Measurements from ENCODE around the gene B4GALT1.
"Not testable (repeated sequence)": the region's sequence is repeated elsewhere in the genome, so short reads cannot be mapped to it uniquely, and the experiment has no call there.

Gene B4GALT1

DNA sequence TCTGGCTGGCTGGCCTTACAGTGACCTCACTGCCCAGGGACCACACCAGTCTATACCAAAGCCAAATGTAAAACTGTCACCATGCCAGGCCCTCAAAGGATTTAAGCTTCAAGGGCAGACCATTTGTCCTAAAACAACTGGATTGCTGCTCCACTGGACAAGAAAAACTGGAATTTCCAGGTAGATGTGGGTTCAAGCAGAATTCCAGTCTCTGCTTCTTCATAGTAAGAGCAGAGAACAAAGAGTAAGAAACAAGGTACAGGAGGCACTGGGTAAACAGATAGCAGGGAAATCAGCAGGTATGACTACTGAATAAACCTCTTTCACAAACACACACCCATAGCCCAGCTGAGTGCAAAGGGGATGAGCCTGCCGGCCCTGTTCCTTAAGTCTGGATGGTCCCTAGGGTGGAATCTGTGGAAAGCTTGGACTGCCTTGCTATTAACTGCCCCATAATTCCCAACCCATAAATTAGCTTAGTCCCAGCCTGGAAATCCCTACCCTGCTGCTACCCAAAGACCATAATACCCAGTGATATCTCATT lies 5.5 kb downstream of the B4GALT1 start:
- DNase-seq = no peak

DNA sequence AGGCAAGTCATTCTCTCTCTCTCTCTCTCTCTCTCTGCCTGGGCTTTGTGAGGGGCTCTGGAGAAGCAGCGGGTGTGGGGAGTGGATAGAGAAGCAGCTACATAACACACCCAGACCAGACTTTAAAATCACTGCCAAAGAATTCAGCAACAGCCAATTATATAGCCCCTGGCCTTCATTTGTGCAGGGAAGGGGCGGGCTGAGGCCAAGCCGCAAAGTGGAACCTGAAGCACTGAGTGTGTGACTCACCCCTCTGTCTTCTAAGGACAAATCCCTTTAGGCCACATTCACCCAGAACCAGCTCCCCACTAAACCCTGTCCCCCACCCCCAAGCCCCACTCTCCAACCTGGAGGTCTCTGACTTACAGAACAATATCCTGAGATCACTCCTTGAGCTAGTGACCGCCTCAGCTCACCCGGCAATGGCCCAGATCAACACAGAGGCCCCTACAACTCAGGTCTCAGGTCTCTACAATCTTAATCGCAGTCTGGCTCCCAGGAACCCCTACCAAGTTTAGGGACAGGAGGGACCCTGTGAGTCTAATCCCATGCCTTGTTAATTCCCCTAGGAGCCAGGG lies 6.0 kb downstream of the B4GALT1 start:
- no peak for DNase-seq

DNA sequence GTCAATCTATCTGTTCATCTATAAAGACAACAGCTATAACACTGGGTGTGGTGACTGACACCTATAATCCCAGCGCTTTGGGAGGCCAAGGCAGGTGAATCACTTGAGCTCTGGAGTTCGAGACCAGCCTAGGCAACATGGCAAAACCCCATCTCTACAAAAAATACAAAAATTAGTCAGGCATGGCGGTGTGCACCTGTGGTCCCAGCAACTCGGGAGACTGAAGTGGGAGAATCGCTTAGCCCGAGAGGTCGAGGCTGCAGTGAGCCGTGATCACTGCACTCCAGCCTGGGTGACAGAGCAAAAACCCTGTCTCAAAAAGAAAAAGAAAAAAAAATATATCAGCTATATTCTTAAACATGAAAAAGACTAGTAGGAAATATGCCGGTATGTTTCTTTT lies 6.7 kb downstream of the B4GALT1 start:
- not testable (repeated sequence) for DNase-seq

DNA sequence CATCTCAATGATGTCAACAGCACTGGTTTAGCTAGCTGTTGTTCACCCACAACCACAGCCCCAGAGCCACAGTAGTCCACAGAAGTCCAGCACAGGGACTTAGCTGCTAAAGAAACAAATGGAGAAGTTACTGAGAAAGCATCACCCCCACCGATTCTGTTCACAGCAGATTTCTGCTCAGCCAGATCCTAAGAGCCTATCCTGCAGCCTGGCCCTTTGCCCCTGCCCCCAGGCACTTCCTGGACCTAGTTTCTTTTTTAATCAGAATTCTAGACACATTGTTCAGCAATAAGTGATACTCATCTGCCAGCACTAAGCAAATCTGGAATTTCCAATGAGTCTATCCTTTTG lies 7.4 kb downstream of the B4GALT1 start:
- no peak for DNase-seq

DNA sequence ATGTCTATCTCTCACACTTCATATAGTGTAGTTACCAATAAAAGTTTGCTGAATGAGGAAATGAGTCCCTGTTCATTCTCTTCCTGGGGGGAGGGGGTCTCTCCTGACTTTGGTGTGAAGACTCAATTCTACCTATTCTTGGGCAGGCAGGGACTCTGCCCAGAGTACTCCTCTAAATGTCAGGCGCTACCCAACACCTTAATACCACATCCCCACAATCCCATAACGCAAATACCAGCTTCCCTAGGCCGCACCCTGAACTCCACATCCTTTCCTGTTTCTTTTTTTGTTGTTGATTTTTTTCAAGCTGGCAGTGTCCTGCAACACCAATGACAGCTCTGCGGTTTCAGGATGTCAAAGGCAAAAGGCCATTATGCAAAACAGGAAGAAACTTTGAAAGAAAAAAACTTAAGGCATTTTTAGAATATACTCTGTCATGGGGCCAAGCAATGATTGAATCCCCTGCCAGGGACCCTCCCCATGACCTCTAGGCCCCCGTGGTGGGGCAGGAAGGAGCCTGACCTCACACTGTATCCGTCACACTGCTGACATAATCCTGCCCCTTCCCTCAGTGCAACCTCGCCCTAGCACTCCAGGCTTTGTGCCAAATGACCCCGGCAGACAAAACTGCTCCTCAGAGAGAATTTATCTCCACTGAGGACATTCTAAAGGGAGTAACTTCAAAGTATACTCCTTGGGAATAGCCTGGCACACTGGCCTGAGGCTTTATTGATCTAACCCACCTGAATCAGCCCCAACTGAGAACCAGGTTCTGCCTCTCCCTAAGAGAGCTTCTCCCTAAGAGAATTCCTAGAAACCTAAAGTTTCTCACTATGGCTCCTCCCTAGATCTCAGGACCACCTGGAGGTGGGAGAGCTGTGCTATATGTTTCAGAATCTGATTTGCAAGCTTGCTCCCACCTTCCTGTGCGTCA lies 8.0 kb downstream of the B4GALT1 start:
- DNase-seq = no peak

DNA sequence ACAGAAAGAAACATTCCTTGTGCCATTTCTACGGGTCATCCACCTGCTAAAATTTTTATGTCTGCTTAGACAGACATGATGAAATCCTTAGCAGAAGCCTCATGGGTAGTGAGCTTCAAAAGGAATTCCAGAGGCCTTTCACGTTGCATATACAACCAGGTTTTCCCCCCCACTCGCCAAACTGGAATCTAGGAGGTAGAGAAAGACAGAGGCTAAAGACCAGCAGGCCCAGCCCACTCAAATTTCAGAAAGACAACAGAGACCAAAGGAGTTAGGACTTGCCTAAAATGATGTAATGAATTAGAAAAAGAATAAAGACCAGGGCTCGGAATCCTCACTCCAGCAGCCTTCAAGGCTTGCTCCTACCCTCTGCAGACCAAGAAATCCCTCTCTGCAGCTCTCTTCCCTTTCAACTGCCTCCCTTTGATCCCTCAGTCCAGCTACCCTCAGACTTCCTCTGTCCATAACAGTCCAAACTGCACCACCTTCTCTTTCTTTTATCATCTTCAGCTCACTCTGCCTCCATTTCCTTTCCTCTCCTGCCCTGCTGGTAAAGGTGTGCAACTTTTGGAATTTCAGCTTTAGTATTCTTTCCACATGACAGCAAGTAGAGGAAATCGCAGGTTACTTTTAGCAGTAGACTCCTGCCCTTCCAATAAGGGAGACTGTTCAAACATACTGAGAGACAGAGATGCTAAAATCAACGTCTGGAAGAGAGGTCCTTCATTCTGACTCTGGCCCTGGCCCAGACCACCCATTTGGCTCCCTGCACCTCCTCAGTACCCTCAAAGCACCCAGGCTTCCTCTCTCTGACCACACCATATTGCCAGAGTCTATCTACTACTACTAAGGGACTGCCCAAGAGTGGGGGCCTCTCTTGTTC lies 8.9 kb downstream of the B4GALT1 start:
- no peak for DNase-seq

DNA sequence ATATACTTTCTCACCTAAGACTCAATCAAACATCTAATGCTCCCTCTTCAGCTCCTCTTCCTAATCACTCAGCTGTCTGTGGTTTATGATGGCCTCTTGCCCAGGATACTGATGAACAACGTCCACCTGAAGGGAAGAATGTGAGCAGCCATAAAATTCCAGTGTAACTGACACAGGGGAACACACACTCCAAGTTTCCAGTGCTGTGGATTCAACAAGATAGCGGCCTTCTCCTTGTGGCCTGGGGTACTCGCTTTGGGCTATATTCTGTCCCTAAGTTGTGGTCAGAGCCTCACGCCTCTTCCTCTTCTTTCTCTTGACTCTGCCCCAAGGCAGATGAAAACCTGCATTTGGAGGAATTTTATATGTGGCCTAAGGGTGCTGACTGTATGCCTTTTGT lies 11.7 kb downstream of the B4GALT1 start:
- DNase-seq = no peak

DNA sequence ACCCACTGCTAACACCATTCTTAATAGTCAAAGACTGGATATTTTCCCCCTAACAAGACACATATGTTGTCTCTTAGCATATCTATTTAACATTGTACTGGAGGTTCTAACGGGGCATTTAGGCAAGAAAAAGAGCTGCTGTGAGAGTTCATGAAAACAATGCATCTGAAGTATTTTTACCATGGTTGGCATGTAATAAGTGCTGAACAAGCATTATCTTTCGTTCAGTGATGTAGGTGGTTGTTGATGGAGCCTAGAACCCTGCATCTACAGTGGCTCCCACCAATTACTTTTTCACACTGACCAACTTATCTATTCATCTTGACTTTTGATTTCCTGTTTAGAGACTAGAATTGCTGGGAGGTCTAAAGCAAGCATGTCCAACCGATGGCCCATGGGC lies 12.8 kb downstream of the B4GALT1 start:
- DNase-seq = no peak

DNA sequence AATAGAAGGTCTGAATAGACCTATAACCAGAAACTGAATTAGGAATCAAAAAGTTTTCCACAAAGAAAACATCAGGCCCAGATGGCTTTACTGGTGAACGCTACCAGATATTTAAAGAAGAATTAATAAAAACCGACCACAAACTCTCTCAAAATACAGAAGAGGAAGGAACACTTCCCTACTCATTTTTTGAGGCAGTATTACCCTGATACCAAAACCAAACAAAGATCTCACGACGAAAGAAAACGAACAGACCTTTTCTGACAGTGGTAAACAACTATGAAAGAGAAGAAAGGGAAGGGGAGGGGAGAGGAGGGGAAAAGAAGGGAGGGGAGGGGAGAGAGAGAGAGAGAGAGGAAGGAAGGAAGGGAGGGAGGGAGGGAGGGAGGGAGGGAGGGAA lies 13.5 kb downstream of the B4GALT1 start:
- DNase-seq = no peak

DNA sequence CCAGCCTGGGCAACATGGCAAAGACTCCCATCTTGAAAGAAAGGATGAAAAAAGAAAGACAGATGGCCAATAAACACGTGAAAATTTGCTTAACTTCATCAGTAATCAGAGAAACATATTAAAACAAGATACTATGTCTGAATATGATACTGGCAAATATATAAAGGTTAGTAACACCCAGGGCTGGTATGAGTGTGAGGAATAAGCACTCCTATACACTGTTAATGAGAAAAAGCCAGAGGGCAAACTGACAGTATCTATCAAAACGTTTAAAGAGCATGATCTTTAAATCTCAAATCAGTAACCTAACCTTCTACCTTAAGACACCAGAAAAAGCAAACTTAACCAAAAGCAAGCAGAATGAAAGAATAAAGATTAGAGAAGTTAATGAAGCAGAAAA lies 14.1 kb downstream of the B4GALT1 start:
- DNase-seq = no peak

DNA sequence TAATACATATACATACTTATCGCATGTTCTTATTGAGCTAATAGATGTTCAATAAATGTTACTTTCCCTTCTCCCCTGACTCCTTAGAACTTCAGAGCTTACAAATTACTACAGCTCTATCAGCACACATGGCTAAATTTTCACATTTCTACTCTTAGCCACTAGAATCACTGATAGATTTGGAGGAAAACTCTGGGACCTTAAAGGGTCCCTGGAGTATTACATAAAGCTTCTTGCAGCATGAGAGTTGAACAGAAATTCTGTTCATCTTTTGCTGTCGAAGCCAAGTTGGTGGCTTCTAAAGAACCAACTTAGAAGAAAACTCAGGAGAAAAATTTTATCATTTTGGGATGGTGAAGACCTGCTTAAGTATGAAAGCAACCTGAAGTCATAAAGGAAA lies 15.5 kb downstream of the B4GALT1 start:
- no peak for DNase-seq

DNA sequence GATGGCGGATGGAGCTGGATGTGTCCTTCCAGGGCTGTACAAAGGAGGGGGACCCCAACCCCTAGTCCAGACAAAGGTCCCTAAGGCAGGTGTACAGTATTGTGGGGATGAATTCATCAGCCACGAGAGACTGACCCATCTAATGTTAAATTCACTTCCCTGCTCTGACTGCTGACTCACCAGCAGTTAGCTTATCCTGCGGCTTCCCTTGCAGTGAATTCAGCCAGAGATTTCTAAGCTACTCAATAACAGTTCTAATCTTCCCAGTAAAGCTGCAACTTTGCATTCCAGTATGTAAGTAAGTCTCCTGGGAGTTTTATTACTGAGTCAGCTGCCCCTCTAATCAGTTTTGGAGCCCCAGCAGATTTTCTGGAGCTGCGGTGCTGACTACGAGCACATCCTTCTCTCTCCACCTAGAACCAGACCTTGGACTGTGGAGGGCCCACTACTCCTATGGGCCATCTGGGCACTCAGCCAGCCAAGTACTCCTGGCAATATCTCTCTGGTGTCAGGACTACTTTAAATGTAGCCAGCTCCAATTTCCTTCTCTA lies 16.1 kb downstream of the B4GALT1 start:
- DNase-seq = no peak

DNA sequence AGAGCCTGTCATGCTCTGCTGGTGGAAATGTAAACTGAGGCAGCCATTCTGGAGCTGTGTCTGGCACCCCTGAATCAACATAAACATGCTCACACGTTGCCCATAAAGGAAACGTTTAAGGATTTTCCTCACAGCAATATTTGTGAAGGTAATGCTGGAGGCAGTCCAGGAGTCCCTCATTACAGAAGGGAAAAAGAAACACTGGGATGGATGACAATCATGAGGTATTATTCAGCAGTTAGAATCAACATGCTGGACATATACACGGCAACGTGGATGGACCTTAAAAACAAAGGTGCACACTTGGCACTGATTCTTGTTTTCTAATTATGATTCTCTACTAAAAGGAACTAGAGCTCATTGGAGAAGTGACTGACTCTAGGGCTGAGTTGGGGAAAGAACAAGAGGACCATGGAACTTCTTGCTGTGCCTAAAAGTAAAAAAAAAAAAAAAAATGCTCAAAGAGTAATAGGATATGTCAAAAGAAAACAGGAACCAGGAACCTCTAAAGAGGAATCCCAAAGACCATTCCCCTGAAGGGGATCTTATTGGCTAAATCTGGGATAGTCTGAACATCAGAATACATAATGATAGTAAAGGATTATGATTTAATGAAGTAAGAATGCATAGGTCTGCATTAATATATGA lies 18.6 kb downstream of the B4GALT1 start:
- DNase-seq = no peak

DNA sequence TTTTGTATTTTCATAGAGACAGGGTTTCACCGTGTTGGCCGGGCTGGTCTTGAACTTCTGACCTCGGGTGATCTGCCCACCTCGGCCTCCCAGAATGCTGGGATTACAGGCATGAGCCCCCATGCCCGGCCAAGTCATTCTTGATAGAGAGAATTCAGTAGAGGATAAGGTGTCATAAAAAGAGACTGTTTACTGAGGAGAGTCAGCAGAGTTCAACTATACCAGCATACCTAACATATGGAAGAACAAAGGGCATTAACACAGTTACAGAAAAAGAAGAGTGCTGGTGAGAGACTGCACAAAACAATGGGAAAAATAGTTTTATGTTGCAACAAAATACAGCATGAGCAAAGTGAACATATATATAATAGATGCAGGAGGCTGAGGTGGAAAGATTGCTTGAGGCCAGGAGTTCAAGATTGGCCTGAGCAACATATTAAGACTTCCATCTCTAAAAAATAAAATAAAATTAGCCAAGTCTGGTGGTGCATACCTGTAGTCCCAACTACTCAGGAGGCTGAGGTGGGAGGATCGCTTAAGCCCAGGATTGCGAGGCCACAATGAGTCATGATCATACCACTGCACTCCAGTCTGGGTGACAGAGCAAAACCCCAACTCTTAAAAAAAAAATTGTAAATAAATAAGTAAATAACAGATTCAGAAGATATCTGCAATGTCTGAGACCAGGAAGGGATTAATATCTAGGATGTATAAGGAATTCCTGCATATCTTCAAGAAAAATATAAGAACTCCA lies 19.5 kb downstream of the B4GALT1 start:
- DNase-seq = no peak

DNA sequence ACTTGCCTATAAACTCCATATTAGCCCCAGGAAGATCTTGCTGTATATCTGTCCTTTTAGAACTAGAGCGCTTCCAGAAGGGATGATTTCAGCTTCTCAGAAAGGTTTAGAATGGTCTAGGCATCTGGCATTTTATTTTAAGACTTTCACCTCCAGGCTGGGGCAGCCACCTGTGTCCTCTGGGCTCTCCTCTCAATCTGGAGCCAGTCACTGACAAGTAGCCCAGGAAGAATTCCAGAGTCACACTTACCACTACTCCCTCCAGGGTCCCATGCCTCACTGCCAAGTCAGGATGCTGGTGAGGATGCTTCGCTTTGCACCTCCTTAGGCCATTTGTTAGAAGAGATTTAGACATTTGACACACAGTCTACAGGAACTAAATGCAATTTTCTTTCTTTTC lies 20.8 kb downstream of the B4GALT1 start:
- no peak for DNase-seq

DNA sequence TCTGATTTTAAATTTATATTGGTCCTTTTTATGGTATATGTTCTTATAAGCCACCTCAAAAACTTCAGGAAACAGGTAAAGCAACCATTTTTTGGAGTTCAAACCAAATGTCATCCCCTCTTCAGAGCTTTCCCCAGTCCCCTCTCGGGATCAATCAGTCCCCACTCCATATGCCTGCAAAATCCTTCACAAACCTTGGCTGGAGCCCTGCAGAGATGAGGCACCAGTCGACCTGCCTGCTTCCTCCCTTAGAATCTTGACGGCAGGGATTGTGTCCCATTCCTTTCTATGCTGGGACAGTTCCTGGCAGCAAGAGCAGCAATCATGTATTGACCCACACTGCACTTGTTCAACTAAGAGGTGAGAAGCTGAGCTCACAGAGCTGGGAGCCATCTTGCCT lies 22.6 kb downstream of the B4GALT1 start:
- no peak for DNase-seq

DNA sequence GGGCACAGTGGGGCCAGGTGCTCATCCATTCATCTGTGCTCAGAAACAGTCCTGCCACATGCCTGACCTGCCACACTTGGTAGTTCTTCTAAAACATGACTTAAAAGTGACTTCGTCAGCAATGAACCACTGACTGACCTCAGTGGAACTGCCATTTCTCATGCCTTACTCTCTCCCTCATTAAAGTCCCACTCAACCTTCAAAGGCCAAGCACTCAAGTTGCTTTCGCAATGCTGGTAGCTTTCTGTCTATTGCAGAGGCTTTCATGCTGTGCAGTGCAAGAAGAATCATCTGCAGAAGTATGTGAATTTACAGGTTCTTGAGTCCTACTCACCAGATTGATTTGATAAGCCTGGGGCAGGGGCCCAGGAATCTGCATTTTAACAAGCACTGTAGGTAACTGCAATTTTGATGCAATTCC lies 23.9 kb downstream of the B4GALT1 start:
- no peak for DNase-seq

DNA sequence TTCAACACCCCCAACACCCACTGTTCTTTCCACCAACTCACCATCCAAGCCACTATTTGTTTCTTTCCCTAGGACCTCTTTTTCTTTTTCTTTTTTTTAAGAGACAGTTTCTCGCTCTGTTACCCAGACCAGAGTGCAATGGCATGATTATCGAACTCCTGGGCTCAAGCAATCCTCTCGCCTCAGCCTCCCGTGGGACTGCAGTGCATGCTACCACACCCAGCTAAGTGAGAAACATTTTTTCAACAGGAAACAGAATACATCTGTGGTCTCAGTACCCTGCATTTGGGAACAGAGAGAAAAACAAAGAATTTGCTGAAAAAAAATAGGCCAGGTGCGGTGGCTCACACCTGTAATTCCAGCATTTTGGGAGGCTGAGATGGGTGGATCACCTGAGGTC lies 24.6 kb downstream of the B4GALT1 start:
- no peak for DNase-seq

DNA sequence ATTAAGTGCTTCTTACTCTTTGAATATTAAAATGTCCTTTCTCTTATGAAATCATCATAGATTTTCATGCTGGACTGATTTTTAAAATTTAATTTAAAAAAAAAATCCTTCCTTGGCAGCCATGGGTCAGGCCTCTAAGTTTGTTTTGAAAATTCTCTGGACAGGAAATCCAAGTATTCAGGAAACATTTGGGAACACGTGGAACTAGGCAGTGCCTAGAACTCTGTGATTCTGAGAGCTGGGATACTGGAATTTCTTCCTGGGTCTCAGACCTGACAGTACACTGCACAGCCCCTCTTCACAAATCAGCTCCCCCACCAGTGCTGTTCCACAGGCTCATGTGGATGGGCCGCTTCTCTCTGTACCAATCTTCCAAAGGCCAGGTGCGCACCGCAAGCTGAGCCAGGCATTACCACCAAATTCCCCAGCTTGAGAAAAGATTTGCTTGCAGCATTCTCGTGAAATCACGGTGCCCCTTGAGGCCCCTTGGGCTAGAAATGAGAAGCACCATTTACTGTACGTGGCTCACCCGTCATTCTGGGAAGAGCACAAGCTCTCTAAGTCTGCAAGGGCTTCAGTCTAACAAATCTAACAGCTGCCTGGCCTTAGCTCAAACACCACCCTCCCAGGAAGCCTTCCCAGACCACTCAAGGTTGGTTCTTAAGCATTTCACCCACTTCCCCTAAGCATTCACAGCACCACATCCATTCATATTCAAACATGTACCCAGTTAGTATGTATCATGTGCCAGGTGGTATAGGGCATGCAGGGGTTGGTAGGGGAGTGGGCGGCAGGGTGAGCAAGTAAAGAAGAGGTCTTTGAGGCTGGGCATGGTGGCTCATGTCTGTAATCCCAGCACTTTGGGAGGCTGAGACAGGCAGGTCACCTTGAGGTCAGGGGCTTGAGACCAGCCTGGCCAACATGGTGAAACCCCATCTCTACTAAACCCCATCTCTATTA lies 26.5 kb downstream of the B4GALT1 start:
- DNase-seq = no peak

DNA sequence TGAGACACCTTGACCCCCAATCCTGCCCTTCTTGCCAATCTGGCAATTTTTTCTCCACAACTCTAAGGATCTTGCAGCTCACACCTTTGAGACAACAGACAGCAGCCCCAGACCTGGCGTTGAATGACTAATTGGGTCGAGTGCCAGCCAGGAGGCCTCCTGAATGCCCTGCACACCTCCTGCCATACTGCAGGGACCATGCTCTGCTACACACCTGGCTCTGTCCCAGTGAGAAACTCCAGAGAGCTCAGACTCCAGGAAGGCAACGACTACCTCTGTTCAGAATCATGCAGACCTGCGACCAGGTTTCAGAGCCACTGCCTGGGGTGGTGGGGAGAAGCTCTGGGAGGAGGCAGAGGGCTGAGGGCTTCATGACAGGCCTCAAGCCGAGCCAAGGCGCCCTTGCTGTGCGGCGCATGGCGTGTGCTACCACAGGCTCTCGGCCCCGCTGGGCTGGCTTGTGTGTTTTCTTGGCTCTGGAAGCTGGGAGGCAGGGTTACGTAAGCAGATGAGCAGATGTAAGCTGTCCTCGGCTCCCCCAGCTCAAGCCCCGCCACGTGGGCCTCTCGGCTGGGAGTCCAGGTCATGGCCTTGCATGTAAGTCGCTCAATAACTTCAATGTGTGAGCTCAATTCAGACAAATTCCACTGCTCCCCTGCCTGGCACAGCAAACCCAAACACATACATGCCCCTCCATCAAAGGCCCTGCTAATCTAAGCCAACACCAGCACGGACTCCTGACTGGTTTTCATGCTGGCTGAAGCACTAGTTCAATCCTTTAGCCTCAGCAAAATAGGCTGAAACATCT lies 27.5 kb downstream of the B4GALT1 start:
- DNase-seq = no peak

All from NCI-H1930 (cell line).